K562 (cell line): ENCODE data around the gene TRIM73.
"Not testable (repeated sequence)": the region's sequence is repeated elsewhere in the genome, so short reads cannot be mapped to it uniquely, and the experiment has no call there.

ENCODE experiments used
- ARID3B ChIP-seq: fragments of 250-450 bp; sonication (Bioruptor Pico); IDR thresholded peaks from 2 replicates; pipeline ENCODE4 v1.4.0; 2020; ENCODE audit warnings: borderline replicate concordance
- EP300 ChIP-seq: IDR thresholded peaks from 2 replicates; pipeline ENCODE4 v1.6.1; 2012; ENCODE audit warnings: low read length, improper control_type of control experiment

GRCh38 chr7:75366643-75367042, 28.8 kb upstream of the TRIM73 start:
- TF ChIP-seq EP300; ARID3B (CRISPR knock-in tag): not testable (repeated sequence)
